Heart left ventricle (tissue), 16 donors: ENCODE measurements around the gene HSH2D. TPM values are rescaled to one million over a fixed set of nuclear protein-coding genes. Genes with fewer than 3 reads are reported as not detected.

Source experiments
- ATAC-seq, 4 donors: fragments of 200-7000 bp; cut with Tn5 transposase; one replicate each; pipeline ENCODE4 v1.9.1; 2020 to 2022; ENCODE audit warnings: moderate library complexity in 4 of 4, mild to moderate bottlenecking in 3 of 4, moderate number of reproducible peaks in 1 of 4
- DNase-seq, 5 donors: peaks; one replicate each; pipeline ENCODE4 v3.0.0-alpha.2; 2020
- H3K27ac ChIP-seq, 12 donors: fragments of 200-600 bp; sonication (generic) in 4 of 12; one replicate each; pipeline versions ENCODE4 v1.5.0 to v1.8.0; 2016 to 2022; ENCODE audit warnings: mild to moderate bottlenecking in 2 of 12
- H3K27me3 ChIP-seq, 9 donors: fragments of 200-600 bp; sonication (generic) in 2 of 9; one replicate each; pipeline versions ENCODE4 v1.5.1 to v1.8.0; 2016 to 2022; ENCODE audit warnings: mild to moderate bottlenecking in 3 of 9
- H3K36me3 ChIP-seq, 9 donors: fragments of 200-600 bp; sonication (generic) in 2 of 9; one replicate each; pipeline versions ENCODE4 v1.5.0 to v1.8.0; 2018 to 2022; ENCODE audit warnings: mild to moderate bottlenecking in 2 of 9
- H3K4me1 ChIP-seq, 12 donors: fragments of 200-600 bp; sonication (generic) in 4 of 12; one replicate each; pipeline versions ENCODE4 v1.5.0 to v1.8.0; 2016 to 2022; ENCODE audit warnings: mild to moderate bottlenecking in 3 of 12
- H3K4me3 ChIP-seq, 12 donors: fragments of 200-600 bp; sonication (generic) in 4 of 12; one replicate each; pipeline versions ENCODE4 v1.5.0 to v1.8.0; 2017 to 2022; ENCODE audit warnings: mild to moderate bottlenecking in 9 of 12, moderate library complexity in 4 of 12
- H3K9me3 ChIP-seq, 12 donors: fragments of 200-600 bp; sonication (generic) in 4 of 12; one replicate each; pipeline versions ENCODE4 v1.5.0 to v1.8.0; 2016 to 2022; ENCODE audit warnings: mild to moderate bottlenecking in 1 of 12
- POLR2A ChIP-seq, 2 donors: fragments of 450-650 bp; IDR thresholded peaks; one replicate each; pipeline ENCODE4 v1.6.1; 2017; ENCODE audit warnings: antibody characterized with exemption in 2 of 2, mild to moderate bottlenecking in 2 of 2, moderate library complexity in 2 of 2
- WGBS, 4 donors: extraction: QIAGEN DNeasy Blood & Tissue Kit in 2 of 4; methylation state at CpG; one replicate each; pipeline versions ENCODE4 v1.1.5 to v1.1.7; 2013 to 2018; 5-methylcytosine and 5-hydroxymethylcytosine counted together
- intact Hi-C, 10 donors: fragments of 100-400 bp; cut with DNase I; formaldehyde crosslinking; loops; one replicate each; pipeline versions ENCODE4 v1.11.1 to v1.14.2; 2022
- polyA plus RNA-seq, 2 donors: library from polyadenylated mRNA; stranded (reverse); fragments of 200-250 nt; gene quantifications; one replicate each; pipeline ENCODE4 v1.2.3, GENCODE V29; 2013
- total RNA-seq, 9 donors: library from RNA; depleted of rRNA in 2 of 9; stranded (reverse); fragments of >200 nt in 2 of 9; fragmentation: NEBNext Ultra II Directional in 3 of 9; extraction: Animal tissue kit (Norgen Biotek cat#: 25700) in 3 of 9; gene quantifications; one replicate each; pipeline versions ENCODE4 v1.1.0 to v1.2.4, GENCODE V29; 2016 to 2023
- TF ChIP-seq, protein P1 (sequence below), 12 donors: fragments of 200-600 bp; sonication (generic) in 4 of 12; IDR thresholded peaks; one replicate each; pipeline versions ENCODE4 v1.5.0 to v1.8.0; 2018 to 2022; ENCODE audit warnings: antibody characterized with exemption in 12 of 12, mild to moderate bottlenecking in 5 of 12
- donor health status: ischemic (EF 13 %, LVEDD 7.1; RV severe dilation, severe dysfunction).
- donor health status: healthy with polysubstance abuse.
- donor health status: DM: no; HTN: yes; CAD: no.
- donor health status: DM: no; HTN: no; CAD: no.
- donor health status: ischemic (EF 25% LVEDD 6.9; RV normal size, moderate dysfunction).
- donor health status: ischemic (EF 25% LVEDD 5.7; RV mildly dilated, moderate dysfunction).
- donor health status: healthy.
- donor health status: DM: yes; HTN: yes; CAD: no.
- donor health status: ischemic (EF 35%, LVEDD 5.7; RV mildly dilated, moderate dysfunction).
- donor health status: nonischemic (EF 11% LVEDD 7.7; RV severe dilation, severe dysfunction).
- donor health status: DM: yes; HTN: yes; CAD: no.
- donor health status: PGD.
- donor health status: ischemic (EF 29% LVEDD 5.4; RV normal size, mild dysfunction).
- donor health status: nonischemic (EF 23%, LVEDD 6.1; RV moderate dilation, normal function).

HSH2D gene
- total and polyA plus RNA-seq, 11 donors, result 0.12 to 1.8 (median 0.30) TPM; not detected in 4

DNA sequence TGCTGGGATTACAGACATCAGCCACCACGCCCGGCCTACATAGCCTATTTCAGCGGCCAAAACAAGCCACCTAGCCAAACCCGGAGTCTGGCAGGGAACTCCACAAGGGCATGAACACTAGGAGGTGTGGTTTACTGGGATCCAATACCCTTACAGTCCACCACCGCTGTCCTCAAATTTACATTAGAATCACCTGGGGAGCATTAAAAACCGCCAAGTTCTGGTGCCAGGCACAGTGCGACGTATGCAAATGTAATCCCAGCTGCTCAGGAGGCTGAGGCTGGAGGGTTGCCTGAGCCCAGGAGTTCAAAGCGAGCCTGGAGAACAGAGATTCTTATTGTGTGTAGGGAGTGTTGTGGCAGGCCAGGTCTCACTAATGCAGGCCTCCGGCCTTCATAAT is 50.0 kb downstream of the HSH2D start:
- intact Hi-C loops, result loop anchor here in 1 of 10 donors (10.0 kb wide), 1 partner anchor 989 kb away; the partner anchor contains the start of gene NOTCH3
- Histone ChIP-seq H3K27me3 (no peaks in the 10 kb centered on the region), H3K27ac (no peak overlapping the region), H3K4me3 (no peak overlapping the region), H3K4me1 (peaks cover 1 to 23% (median 11%) of the 10 kb centered on the region in 12 donors), H3K9me3 (no peaks in the 10 kb centered on the region), H3K36me3 (peaks cover 0 to 52% (median 43%) of the 10 kb centered on the region in 9 donors)
- no peak for ATAC-seq
- TF ChIP-seq, protein P1, sequence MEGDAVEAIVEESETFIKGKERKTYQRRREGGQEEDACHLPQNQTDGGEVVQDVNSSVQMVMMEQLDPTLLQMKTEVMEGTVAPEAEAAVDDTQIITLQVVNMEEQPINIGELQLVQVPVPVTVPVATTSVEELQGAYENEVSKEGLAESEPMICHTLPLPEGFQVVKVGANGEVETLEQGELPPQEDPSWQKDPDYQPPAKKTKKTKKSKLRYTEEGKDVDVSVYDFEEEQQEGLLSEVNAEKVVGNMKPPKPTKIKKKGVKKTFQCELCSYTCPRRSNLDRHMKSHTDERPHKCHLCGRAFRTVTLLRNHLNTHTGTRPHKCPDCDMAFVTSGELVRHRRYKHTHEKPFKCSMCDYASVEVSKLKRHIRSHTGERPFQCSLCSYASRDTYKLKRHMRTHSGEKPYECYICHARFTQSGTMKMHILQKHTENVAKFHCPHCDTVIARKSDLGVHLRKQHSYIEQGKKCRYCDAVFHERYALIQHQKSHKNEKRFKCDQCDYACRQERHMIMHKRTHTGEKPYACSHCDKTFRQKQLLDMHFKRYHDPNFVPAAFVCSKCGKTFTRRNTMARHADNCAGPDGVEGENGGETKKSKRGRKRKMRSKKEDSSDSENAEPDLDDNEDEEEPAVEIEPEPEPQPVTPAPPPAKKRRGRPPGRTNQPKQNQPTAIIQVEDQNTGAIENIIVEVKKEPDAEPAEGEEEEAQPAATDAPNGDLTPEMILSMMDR (IDR thresholded peaks at IDR 0.05), result no peak
- TF ChIP-seq POLR2A (IDR thresholded peaks at IDR 0.05), result no peak
- DNase-seq, result no peak
- WGBS, 4 donors, result 91 to 92% (median 91%) methylated on average over 10 of the region's 10 CpGs

DNA sequence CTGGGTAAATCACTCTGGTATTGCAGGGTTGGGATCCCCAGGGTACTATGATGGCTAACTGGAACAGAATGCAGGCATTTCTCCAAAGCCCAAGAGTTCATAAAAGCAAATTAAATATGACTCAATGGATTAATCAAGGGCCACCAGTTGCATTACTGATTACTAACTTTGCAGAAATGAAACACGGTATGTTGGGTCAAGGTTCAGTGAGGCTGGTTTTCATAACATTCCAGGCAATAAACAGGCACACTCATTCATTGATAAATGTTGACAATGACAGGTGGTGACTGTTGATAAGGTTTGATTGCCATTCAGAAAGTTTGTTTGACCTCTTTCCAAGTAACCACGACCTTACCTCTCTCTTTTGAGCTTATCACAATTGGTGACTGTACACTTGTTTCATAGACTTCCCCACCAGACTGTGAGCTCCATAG is 53.7 kb downstream of the HSH2D start:
- TF ChIP-seq, protein P1 (IDR thresholded peaks at IDR 0.05), result no peak
- intact Hi-C loops, result loop anchor here in 2 of 10 donors (2.0 to 10.0 kb wide), 2 partner anchors 190 to 992 kb away; partner anchors contain the start of gene NOTCH3 (in 1 of the 2)
- 37 to 47% (median 39%) methylated on average over 2 of the region's 2 CpGs for WGBS, 4 donors

DNA sequence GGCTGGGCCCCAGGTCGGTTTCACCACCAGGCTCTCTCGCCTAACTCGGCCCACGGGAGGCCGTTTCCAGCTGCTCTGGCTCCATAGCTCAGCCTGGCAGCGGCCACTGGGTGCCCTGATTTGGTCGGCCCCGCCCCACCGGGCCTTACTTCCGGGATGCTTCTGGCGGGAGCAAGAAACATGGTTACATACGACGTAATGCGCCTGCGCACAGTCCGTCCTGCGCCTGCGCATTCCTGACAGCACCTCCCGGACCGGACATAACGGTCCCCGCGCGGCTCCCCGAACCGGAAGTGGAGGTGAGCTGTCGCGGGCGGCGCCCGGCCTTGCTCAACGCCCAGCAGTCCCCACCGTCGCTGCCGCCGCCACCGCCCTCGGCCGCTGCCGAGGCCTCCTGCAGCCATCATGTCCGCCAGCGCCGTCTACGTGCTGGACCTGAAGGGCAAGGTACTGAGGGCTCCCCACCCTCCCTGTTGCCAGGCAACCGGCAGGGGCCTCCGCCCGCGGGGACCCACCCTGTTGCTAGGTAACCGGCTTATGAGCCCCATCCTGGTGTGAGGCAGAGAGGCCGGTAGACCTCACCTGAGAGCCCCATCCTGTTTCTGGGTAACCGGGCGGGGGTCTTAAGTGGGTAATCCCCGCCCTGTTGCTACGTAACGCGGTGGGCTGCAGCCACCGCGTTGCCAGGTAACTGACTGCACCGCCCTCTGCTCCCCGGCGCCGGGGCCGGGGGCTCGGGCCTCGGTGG is 54.3 kb downstream of the HSH2D start, which contains the start of gene AP1M1:
TSS of gene AP1M1 (plus strand) at position 290 of the 748 bp plus-strand sequence. CDS start at position 406, 116 bp downstream.
- peaks cover 0 to 30% (median 18%) of the 10 kb centered on the region in 9 donors for H3K36me3 ChIP-seq
- H3K27ac ChIP-seq, result peak within 1 kb of the TSS; percentile 60 to 95 (median 88)
- peak; percentile 94 to 99 (median 96) for ATAC-seq
- peaks cover 4 to 36% (median 22%) of the 10 kb centered on the region in 12 donors for H3K4me1 ChIP-seq
- no peaks in the 10 kb centered on the region for H3K27me3 ChIP-seq
- H3K9me3 ChIP-seq, result no peaks in the 10 kb centered on the region
- WGBS, 4 donors, result 0 to 1% (median 0%) methylated on average over 52 to 65 of the region's 65 CpGs
- peak; percentile 97 to 99 (median 99) for DNase-seq
- intact Hi-C loops, result loop anchor here in 2 of 10 donors (2.0 to 10.0 kb wide), 2 partner anchors 189 to 993 kb away; partner anchors contain the start of gene NOTCH3 (in 1 of the 2)
- peak in 1 of 2 donors; percentile 53 for TF ChIP-seq POLR2A (IDR thresholded peaks at IDR 0.05)
- TF ChIP-seq, protein P1 (IDR thresholded peaks at IDR 0.05), result no peak
- peak within 1 kb of the TSS; percentile 78 to 100 (median 96) for H3K4me3 ChIP-seq

More for the DNA sequence above, 53.7 kb downstream of the HSH2D start:
- Histone ChIP-seq H3K27ac (peak overlapping the region; percentile 60 to 95 (median 88)), H3K27me3 (no peaks in the 10 kb centered on the region), H3K9me3 (no peaks in the 10 kb centered on the region), H3K36me3 (peaks cover 0 to 29% (median 18%) of the 10 kb centered on the region in 9 donors), H3K4me3 (peak overlapping the region in 11 of 12 donors; percentile 78 to 99 (median 95)), H3K4me1 (peaks cover 4 to 36% (median 22%) of the 10 kb centered on the region in 12 donors)
- ATAC-seq (no peak), DNase-seq (no peak)

DNA sequence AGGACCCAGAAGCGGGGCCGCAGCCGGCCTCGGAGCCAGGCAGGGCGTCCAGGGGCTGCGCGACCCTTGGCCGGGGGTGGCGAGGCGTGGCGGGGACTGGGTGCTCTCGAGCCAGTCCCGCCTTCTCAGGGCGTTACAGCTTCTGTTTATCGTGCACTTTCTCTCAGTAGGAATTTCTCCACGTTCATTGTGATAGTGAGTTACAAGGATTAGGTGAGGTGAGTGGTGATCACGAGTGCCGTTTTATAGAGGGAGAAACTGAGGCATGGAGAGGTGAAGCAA is 54.8 kb downstream of the HSH2D start:
- ATAC-seq (peak in 2 of 4 donors; percentile 4 to 12), DNase-seq (peak in 1 of 5 donors; percentile 46)
- Histone ChIP-seq H3K27ac (peak overlapping the region in 11 of 12 donors; percentile 78 to 95 (median 88)), H3K27me3 (no peaks in the 10 kb centered on the region), H3K4me1 (peaks cover 4 to 36% (median 22%) of the 10 kb centered on the region in 12 donors), H3K36me3 (peaks cover 0 to 30% (median 19%) of the 10 kb centered on the region in 9 donors), H3K9me3 (no peaks in the 10 kb centered on the region), H3K4me3 (peak overlapping the region; percentile 78 to 100 (median 96))
- intact Hi-C loops, result loop anchor here in 1 of 10 donors (10.0 kb wide), 1 partner anchor 994 kb away; the partner anchor contains the start of gene NOTCH3
- whole genome bisulfite sequencing, 4 donors, result 0 to 1% (median 0%) methylated on average over 13 to 18 of the region's 18 CpGs
- no peak for TF ChIP-seq POLR2A (IDR thresholded peaks at IDR 0.05)
- TF ChIP-seq, protein P1 (IDR thresholded peaks at IDR 0.05), result no peak
